Ishikawa (cell line): Measurements from ENCODE around the gene SMC1B.

Experiments used
- CEBPB ChIP-seq: IDR thresholded peaks from 2 replicates; pipeline ENCODE4 v1.6.1; 2012
- CREB1 ChIP-seq: IDR thresholded peaks from 2 replicates; pipeline ENCODE4 v1.6.1; 2012; ENCODE audit warnings: low read depth
- EGR1 ChIP-seq: IDR thresholded peaks from 2 replicates; pipeline ENCODE4 v1.6.1; 2012
- EP300 ChIP-seq: IDR thresholded peaks from 2 replicates; pipeline ENCODE4 v1.6.1; 2012; ENCODE audit warnings: borderline replicate concordance
- FOXM1 ChIP-seq: IDR thresholded peaks from 2 replicates; pipeline ENCODE4 v1.6.1; 2012; ENCODE audit warnings: low read depth, borderline replicate concordance
- MAX ChIP-seq: IDR thresholded peaks from 2 replicates; pipeline ENCODE4 v1.6.1; 2012
- NFIC ChIP-seq: IDR thresholded peaks from 2 replicates; pipeline ENCODE4 v1.6.1; 2012
- RAD21 ChIP-seq: IDR thresholded peaks from 2 replicates; pipeline ENCODE4 v1.6.1; 2012; ENCODE audit warnings: low read depth
- REST ChIP-seq: IDR thresholded peaks from 2 replicates; pipeline ENCODE4 v1.6.1; 2012; ENCODE audit warnings: low read depth, mild to moderate bottlenecking
- TAF1 ChIP-seq: IDR thresholded peaks from 2 replicates; pipeline ENCODE4 v1.6.1; 2012; ENCODE audit warnings: low read depth, mild to moderate bottlenecking
- TCF12 ChIP-seq: IDR thresholded peaks from 2 replicates; pipeline ENCODE4 v1.6.1; 2012; ENCODE audit warnings: low read depth
- TEAD4 ChIP-seq: IDR thresholded peaks from 2 replicates; pipeline ENCODE4 v1.6.1; 2012
- USF1 ChIP-seq: IDR thresholded peaks from 2 replicates; pipeline ENCODE4 v1.6.1; 2012
- YY1 ChIP-seq: IDR thresholded peaks from 2 replicates; pipeline ENCODE4 v1.6.1; 2012; ENCODE audit warnings: low read depth
- ZBTB7A ChIP-seq: IDR thresholded peaks from 2 replicates; pipeline ENCODE4 v1.6.1; 2012; ENCODE audit warnings: low read depth

Gene SMC1B

GRCh38 chr22:45308391-45308956, 104.9 kb downstream of the SMC1B start:
- TF ChIP-seq RAD21: no peak
- TF ChIP-seq TAF1: no peak
- TF ChIP-seq MAX: no peak

- TF ChIP-seq REST: no peak
- TF ChIP-seq NFIC: no peak
- no peak for TF ChIP-seq EGR1
- TF ChIP-seq TCF12: no peak
- TF ChIP-seq CEBPB: no peak
- TF ChIP-seq RAD21: no peak
- TF ChIP-seq EP300: no peak
- no peak for TF ChIP-seq ZBTB7A
- no peak for TF ChIP-seq USF1
- no peak for TF ChIP-seq MAX
- TF ChIP-seq YY1: no peak
- no peak for TF ChIP-seq FOXM1
- no peak for TF ChIP-seq TEAD4
- TF ChIP-seq CREB1: no peak
- no peak for TF ChIP-seq TAF1
Measured at GRCh38 chr22:45306139-45306538, 107.3 kb downstream of the SMC1B start.

- TF ChIP-seq EP300 (no peak), USF1 (no peak), MAX (no peak), FOXM1 (no peak), YY1 (no peak), TAF1 (no peak), EGR1 (no peak), CREB1 (no peak), TEAD4 (no peak), ZBTB7A (no peak), NFIC (no peak), CEBPB (no peak)
Measured at GRCh38 chr22:45305456-45306075, 107.8 kb downstream of the SMC1B start.

- no peak for TF ChIP-seq CEBPB
- no peak for TF ChIP-seq MAX
- no peak for TF ChIP-seq YY1
- TF ChIP-seq TEAD4: no peak
- TF ChIP-seq TAF1: no peak
- TF ChIP-seq RAD21: no peak
- no peak for TF ChIP-seq CREB1
- no peak for TF ChIP-seq NFIC
- no peak for TF ChIP-seq USF1
- no peak for TF ChIP-seq FOXM1
- no peak for TF ChIP-seq REST
- no peak for TF ChIP-seq ZBTB7A
- no peak for TF ChIP-seq TCF12
Measured at GRCh38 chr22:45304971-45305370, 108.4 kb downstream of the SMC1B start.

- TF ChIP-seq EP300: no peak
- TF ChIP-seq ZBTB7A: no peak
- TF ChIP-seq RAD21: no peak
- TF ChIP-seq TEAD4: no peak
- TF ChIP-seq FOXM1: no peak
- no peak for TF ChIP-seq EGR1
- TF ChIP-seq USF1: no peak
- no peak for TF ChIP-seq TAF1
- no peak for TF ChIP-seq NFIC
- no peak for TF ChIP-seq MAX
- TF ChIP-seq REST: no peak
- no peak for TF ChIP-seq TCF12
- TF ChIP-seq YY1: no peak
- TF ChIP-seq CEBPB: no peak
Measured at GRCh38 chr22:45303181-45303580, 110.2 kb downstream of the SMC1B start.
